Measurements from ENCODE around the gene ST3GAL3. TPM values are rescaled to one million over a fixed set of nuclear protein-coding genes. Genes with fewer than 3 reads are reported as not detected.

ST3GAL3 gene
- total RNA-seq, 1 experiment from 2014 or later, result 19.3 TPM

DNA sequence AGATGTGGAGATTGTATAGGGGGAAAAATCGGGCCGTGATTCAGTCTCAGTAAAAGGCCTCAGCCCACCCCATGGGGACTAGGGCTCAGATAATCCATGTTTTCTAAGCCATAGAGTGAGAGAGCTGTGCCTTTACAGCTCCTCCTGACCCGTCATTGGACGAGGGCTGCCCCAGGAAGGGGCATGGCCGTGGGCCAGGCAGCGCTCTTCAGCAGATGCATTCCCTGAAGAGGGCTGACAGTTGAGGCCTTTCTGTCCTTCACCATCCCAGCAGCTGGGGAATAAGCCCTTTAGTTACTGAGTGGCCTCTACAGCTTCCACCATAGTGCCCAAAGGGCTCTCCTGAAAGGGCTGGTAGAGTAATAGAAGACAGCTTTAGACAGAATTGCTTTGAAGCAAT, 57.2 kb downstream of the ST3GAL3 start:
- no peak overlapping the region for H3K4me3 ChIP-seq
- H3K79me2 ChIP-seq (ENCODE audit: low read depth), result no peaks in the 10 kb centered on the region
- no peak overlapping the region for H3K4me2 ChIP-seq
- no TSS peak for BruUV-seq (replicated peaks)
- H3K9me3 ChIP-seq (ENCODE audit: insufficient read depth, low read depth), result no peaks in the 10 kb centered on the region
- no peak for DNase-seq
- no peak overlapping the region for H3K27ac ChIP-seq
- no peaks in the 10 kb centered on the region; the same call in 1 of the 2 replicates for H3K9me2 ChIP-seq (ENCODE audit: insufficient read depth)
- TF ChIP-seq, protein P1, sequence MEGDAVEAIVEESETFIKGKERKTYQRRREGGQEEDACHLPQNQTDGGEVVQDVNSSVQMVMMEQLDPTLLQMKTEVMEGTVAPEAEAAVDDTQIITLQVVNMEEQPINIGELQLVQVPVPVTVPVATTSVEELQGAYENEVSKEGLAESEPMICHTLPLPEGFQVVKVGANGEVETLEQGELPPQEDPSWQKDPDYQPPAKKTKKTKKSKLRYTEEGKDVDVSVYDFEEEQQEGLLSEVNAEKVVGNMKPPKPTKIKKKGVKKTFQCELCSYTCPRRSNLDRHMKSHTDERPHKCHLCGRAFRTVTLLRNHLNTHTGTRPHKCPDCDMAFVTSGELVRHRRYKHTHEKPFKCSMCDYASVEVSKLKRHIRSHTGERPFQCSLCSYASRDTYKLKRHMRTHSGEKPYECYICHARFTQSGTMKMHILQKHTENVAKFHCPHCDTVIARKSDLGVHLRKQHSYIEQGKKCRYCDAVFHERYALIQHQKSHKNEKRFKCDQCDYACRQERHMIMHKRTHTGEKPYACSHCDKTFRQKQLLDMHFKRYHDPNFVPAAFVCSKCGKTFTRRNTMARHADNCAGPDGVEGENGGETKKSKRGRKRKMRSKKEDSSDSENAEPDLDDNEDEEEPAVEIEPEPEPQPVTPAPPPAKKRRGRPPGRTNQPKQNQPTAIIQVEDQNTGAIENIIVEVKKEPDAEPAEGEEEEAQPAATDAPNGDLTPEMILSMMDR (conservative IDR thresholded peaks at IDR 0.05), result no peak
- no peak for TF ChIP-seq EZH2 (IDR thresholded peaks at IDR 0.05; ENCODE audit: low read depth)
- ChIA-PET POLR2A (ENCODE audit: unreplicated experiment) (interaction anchor here (0.9 kb wide), 1 partner anchor 170 kb away, joined by 8 read pairs; the partner anchor contains the start of gene ARTN), CTCF (interaction anchor here (0.5 to 4.3 kb wide), 10 partner anchors 17 to 283 kb away, joined by 3 to 185 read pairs (median 8); partner anchors contain the start of gene ARTN)
- H4K20me1 ChIP-seq (ENCODE audit: insufficient read depth), result no peaks in the 10 kb centered on the region
- H3K4me1 ChIP-seq (replicated peaks; ENCODE audit: insufficient read depth), result peaks cover 8% of the 10 kb centered on the region
- H3K27me3 ChIP-seq (ENCODE audit: insufficient read depth, low read depth), result no peaks in the 10 kb centered on the region
- H3K36me3 ChIP-seq (ENCODE audit: low read depth), result no peaks in the 10 kb centered on the region
- no peak overlapping the region for H2AFZ ChIP-seq
- 0 out of 2 replicates have a peak, but pooled peaks cover 4% of the 10 kb centered on the region for H3F3A ChIP-seq (ENCODE audit: insufficient read depth, low read depth)
- intact Hi-C loops (cut with micrococcal nuclease; ENCODE audit: unreplicated experiment), result loop anchor here (5.0 kb wide), 4 partner anchors 57 to 537 kb away; partner anchors contain the start of genes CCDC24 and ST3GAL3

DNA sequence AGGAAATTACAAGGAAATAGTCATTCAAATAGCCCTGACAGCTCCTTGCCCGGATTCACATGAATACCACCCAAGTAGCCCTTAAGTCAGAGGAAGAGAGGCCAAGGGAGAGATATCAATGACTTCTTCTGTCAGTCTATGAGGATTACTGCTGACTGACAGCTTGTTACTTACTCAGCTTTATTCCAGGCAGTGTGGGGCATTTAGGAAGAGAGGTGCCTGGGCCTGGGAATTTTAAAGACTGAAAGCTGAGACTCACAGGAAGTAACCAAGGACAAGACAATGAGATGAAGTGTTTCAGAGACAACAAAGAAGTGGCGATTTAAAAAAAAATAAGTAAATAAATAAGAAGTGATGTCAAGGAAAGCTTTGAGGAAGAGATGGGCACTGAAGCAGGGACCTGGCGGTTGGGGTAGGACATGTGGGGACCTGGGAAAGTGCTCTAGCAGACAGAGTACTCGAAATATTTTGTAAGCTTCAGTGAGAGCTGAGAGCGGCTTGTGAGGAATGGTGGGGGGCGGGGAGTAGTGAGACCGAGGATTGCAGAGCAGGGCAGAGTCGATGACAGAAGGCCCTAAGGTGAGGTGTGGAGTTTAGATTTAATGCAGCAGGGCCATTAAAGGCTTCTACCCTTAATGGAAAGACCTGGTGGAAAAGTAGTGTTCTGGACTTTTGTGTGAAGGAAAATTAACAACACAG, 58.9 kb downstream of the ST3GAL3 start:
- peaks cover 4% of the 10 kb centered on the region; the same call in 1 of the 2 replicates for H3K9me2 ChIP-seq (ENCODE audit: insufficient read depth)
- no peak overlapping the region for H3K27ac ChIP-seq
- ChIA-PET CTCF (interaction anchor here (0.6 to 4.3 kb wide), 8 partner anchors 18 to 512 kb away, joined by 3 to 185 read pairs (median 6); partner anchors contain the start of gene ARTN), POLR2A (ENCODE audit: unreplicated experiment) (no interaction called here)
- H3K79me2 ChIP-seq (ENCODE audit: low read depth), result no peaks in the 10 kb centered on the region
- H3K4me2 ChIP-seq, result no peak overlapping the region
- peaks cover 8% of the 10 kb centered on the region for H3K4me1 ChIP-seq (replicated peaks; ENCODE audit: insufficient read depth)
- no peak overlapping the region for H3K4me3 ChIP-seq
- no peak overlapping the region for H2AFZ ChIP-seq
- H3K36me3 ChIP-seq (ENCODE audit: low read depth), result no peaks in the 10 kb centered on the region
- H3K9me3 ChIP-seq (ENCODE audit: insufficient read depth, low read depth), result no peaks in the 10 kb centered on the region
- BruUV-seq (replicated peaks), result no TSS peak
- DNase-seq, result no peak
- no peaks in the 10 kb centered on the region for H4K20me1 ChIP-seq (ENCODE audit: insufficient read depth)
- no peaks in the 10 kb centered on the region for H3K27me3 ChIP-seq (ENCODE audit: insufficient read depth, low read depth)
- intact Hi-C loops (cut with micrococcal nuclease; ENCODE audit: unreplicated experiment), result no loop called here
- H3F3A ChIP-seq (ENCODE audit: insufficient read depth, low read depth), result peaks cover 14% of the 10 kb centered on the region; the same call in 1 of the 2 replicates
- no peak for TF ChIP-seq EZH2 (IDR thresholded peaks at IDR 0.05; ENCODE audit: low read depth)
- TF ChIP-seq, protein P1 (conservative IDR thresholded peaks at IDR 0.05), result no peak

DNA sequence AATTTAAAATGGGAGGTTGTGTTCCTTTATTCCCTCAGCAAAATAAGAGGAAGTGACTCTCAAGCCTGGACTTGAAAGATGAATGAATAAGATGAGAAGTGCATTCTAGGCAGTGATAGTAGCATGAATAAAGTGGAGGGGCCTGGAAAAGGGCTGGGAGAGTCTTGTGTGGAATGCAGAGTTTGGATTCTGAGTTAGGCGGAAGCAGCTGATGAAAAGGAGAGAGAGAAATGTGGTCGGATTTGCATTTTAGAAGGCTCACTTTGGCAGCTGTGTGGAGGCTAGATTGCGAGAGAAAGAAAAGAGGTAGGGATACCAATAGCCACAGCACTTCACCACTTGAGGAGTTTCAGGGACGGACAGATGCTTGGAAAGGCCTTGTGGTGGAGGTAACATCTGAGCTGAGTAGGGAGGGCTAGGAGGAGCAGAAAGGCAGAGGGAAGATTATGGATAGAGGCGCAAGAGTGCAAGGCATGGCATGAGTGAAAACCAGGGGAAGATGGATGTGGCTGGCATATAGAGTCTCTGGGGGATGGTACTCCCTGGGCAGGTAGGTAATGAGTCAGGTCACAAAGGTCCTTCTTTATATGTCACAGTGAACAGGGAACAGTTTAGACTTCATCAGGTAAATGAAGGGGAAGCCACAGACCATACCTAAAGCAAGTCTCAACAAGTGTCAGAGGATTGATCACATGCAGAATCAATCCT, 59.6 kb downstream of the ST3GAL3 start:
- Histone ChIP-seq H3K4me3 (no peak overlapping the region), H3K79me2 (ENCODE audit: low read depth) (no peaks in the 10 kb centered on the region), H3K27ac (no peak overlapping the region), H3K36me3 (ENCODE audit: low read depth) (no peaks in the 10 kb centered on the region), H3K4me1 (replicated peaks; ENCODE audit: insufficient read depth) (peaks cover 8% of the 10 kb centered on the region), H2AFZ (no peak overlapping the region), H3K9me2 (ENCODE audit: insufficient read depth) (peaks cover 4% of the 10 kb centered on the region; the same call in 1 of the 2 replicates), H4K20me1 (ENCODE audit: insufficient read depth) (no peaks in the 10 kb centered on the region), H3F3A (ENCODE audit: insufficient read depth, low read depth) (peaks cover 15% of the 10 kb centered on the region; the same call in 1 of the 2 replicates), H3K9me3 (ENCODE audit: insufficient read depth, low read depth) (no peaks in the 10 kb centered on the region), H3K4me2 (no peak overlapping the region), H3K27me3 (ENCODE audit: insufficient read depth, low read depth) (no peaks in the 10 kb centered on the region)
- intact Hi-C loops (cut with micrococcal nuclease; ENCODE audit: unreplicated experiment), result no loop called here
- ChIA-PET POLR2A (ENCODE audit: unreplicated experiment) (no interaction called here), CTCF (interaction anchor here (4.3 kb wide), 1 partner anchor 167 kb away, joined by 185 read pairs; the partner anchor contains the start of gene ARTN)
- DNase-seq, result no peak
- TF ChIP-seq, protein P1 (conservative IDR thresholded peaks at IDR 0.05), result no peak
- no peak for TF ChIP-seq EZH2 (IDR thresholded peaks at IDR 0.05; ENCODE audit: low read depth)
- no TSS peak for BruUV-seq (replicated peaks)

Data from PC-9 (cell line).